Adrenal gland (tissue), 5 donors: ENCODE measurements around the gene SOD3.

ENCODE experiments used
- POLR2A ChIP-seq, 2 donors: fragments of 450-650 bp; IDR thresholded peaks; one replicate each; pipeline ENCODE4 v1.6.1; 2017; ENCODE audit warnings: antibody characterized with exemption in 2 of 2, mild to moderate bottlenecking in 2 of 2, moderate library complexity in 1 of 2
- TF ChIP-seq, protein P1 (sequence below), 6 experiments: fragments of 450-650 bp in 4 of 6; fragments of 200-600 bp in 2 of 6; sonication (generic) in 1 of 6; IDR thresholded peaks; 1 replicate in 5 of 6; 2 replicates in 1 of 6; pipeline versions ENCODE4 v1.5.1 to v1.8.0; 2016 to 2021; ENCODE audit warnings: antibody characterized with exemption in 6 of 6, mild to moderate bottlenecking in 2 of 6, moderate library complexity in 1 of 6
- donor health status: DM: no; HTN: no; CAD: no.

GRCh38 chr4:24805067-24805466 is 9.7 kb downstream of the SOD3 start:
- TF ChIP-seq POLR2A (IDR thresholded peaks at IDR 0.05), result no peak
- TF ChIP-seq, protein P1, sequence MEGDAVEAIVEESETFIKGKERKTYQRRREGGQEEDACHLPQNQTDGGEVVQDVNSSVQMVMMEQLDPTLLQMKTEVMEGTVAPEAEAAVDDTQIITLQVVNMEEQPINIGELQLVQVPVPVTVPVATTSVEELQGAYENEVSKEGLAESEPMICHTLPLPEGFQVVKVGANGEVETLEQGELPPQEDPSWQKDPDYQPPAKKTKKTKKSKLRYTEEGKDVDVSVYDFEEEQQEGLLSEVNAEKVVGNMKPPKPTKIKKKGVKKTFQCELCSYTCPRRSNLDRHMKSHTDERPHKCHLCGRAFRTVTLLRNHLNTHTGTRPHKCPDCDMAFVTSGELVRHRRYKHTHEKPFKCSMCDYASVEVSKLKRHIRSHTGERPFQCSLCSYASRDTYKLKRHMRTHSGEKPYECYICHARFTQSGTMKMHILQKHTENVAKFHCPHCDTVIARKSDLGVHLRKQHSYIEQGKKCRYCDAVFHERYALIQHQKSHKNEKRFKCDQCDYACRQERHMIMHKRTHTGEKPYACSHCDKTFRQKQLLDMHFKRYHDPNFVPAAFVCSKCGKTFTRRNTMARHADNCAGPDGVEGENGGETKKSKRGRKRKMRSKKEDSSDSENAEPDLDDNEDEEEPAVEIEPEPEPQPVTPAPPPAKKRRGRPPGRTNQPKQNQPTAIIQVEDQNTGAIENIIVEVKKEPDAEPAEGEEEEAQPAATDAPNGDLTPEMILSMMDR (IDR thresholded peaks at IDR 0.05), result no peak
